Measurements from ENCODE around the gene ARSG. TPM values are rescaled to one million over a fixed set of nuclear protein-coding genes. Genes with fewer than 3 reads are reported as not detected.

ARSG gene
- total and polyA plus RNA-seq, 10 of the 15 experiments (the other 5 are each of a cell fraction or from before 2014, with no cell fraction given) = 2.9 to 13.5 (median 7.6) TPM

- TF ChIP-seq NFIC (IDR thresholded peaks at IDR 0.05; ENCODE audit: low read depth, low read length) (no peak), GABPA (IDR thresholded peaks at IDR 0.05; ENCODE audit: low read depth) (no peak), HDGF (IDR thresholded peaks at IDR 0.05) (no peak), MEF2B (IDR thresholded peaks at IDR 0.05; ENCODE audit: partially characterized antibody, poor library complexity, severe bottlenecking) (no peak), KLF5 (IDR thresholded peaks at IDR 0.05; ENCODE audit: partially characterized antibody) (no peak)
- TF ChIP-seq, protein P1, sequence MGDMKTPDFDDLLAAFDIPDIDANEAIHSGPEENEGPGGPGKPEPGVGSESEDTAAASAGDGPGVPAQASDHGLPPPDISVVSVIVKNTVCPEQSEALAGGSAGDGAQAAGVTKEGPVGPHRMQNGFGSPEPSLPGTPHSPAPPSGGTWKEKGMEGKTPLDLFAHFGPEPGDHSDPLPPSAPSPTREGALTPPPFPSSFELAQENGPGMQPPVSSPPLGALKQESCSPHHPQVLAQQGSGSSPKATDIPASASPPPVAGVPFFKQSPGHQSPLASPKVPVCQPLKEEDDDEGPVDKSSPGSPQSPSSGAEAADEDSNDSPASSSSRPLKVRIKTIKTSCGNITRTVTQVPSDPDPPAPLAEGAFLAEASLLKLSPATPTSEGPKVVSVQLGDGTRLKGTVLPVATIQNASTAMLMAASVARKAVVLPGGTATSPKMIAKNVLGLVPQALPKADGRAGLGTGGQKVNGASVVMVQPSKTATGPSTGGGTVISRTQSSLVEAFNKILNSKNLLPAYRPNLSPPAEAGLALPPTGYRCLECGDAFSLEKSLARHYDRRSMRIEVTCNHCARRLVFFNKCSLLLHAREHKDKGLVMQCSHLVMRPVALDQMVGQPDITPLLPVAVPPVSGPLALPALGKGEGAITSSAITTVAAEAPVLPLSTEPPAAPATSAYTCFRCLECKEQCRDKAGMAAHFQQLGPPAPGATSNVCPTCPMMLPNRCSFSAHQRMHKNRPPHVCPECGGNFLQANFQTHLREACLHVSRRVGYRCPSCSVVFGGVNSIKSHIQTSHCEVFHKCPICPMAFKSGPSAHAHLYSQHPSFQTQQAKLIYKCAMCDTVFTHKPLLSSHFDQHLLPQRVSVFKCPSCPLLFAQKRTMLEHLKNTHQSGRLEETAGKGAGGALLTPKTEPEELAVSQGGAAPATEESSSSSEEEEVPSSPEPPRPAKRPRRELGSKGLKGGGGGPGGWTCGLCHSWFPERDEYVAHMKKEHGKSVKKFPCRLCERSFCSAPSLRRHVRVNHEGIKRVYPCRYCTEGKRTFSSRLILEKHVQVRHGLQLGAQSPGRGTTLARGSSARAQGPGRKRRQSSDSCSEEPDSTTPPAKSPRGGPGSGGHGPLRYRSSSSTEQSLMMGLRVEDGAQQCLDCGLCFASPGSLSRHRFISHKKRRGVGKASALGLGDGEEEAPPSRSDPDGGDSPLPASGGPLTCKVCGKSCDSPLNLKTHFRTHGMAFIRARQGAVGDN (IDR thresholded peaks at IDR 0.05) = no peak
Observed at GRCh38 chr17:68421486-68421885, 130.2 kb downstream of the ARSG start (continued).

GRCh38 chr17:68422821-68423220 is 131.5 kb downstream of the ARSG start:
- DNase-seq (ENCODE audit: low read depth, low spot score) (no peak), ATAC-seq (no peak), FAIRE-seq (no peak)
- ChIA-PET CTCF (interaction anchor here (0.6 kb wide), 1 partner anchor 222 kb away, joined by 3 read pairs; no protein-coding TSS in a partner anchor), POLR2A (no interaction called here), RAD21 (ENCODE audit: unreplicated experiment) (no interaction called here), SMC1A (ENCODE audit: uncharacterized antibody, unreplicated experiment) (no interaction called here)
- Histone ChIP-seq H2AFZ (ENCODE audit: control insufficient read depth, low read depth, low read length) (no peak overlapping the region), H3K4me2 (ENCODE audit: control insufficient read depth, insufficient read depth) (no peak overlapping the region), H3K4me1 (ENCODE audit: control insufficient read depth, insufficient read depth, low read length) (no peaks in the 10 kb centered on the region), H3K4me3 (no peak overlapping the region), H3K36me3 (ENCODE audit: control insufficient read depth in 2 of 2, insufficient read depth in 2 of 2, low read length in 1 of 2) (peaks cover 0 to 3% of the 10 kb centered on the region in 2 experiments; a peak in 2 of 4 replicates), H3K9ac (ENCODE audit: control insufficient read depth, insufficient read depth, low read length) (no peak overlapping the region), H3K27me3 (replicated peaks in 1 of 2; ENCODE audit: control insufficient read depth in 2 of 2, insufficient read depth in 2 of 2, low read length in 1 of 2) (no peaks in the 10 kb centered on the region), H4K20me1 (ENCODE audit: control insufficient read depth, insufficient read depth) (no peaks in the 10 kb centered on the region), H3K9me3 (replicated peaks; ENCODE audit: control insufficient read depth, insufficient read depth, low read length) (no peaks in the 10 kb centered on the region), H3K27ac (ENCODE audit: control insufficient read depth, insufficient read depth) (no peak overlapping the region), H3K79me2 (ENCODE audit: control insufficient read depth, insufficient read depth, low read length) (no peaks in the 10 kb centered on the region)
- 87% methylated on average over 8 of the region's 8 CpGs for WGBS (ENCODE audit: insufficient coverage, insufficient replicate concordance, low lambda C conversion rate, missing lambda C conversion rate)
- in situ Hi-C loops (cut with MboI) (no loop called here), intact Hi-C loops (cut with micrococcal nuclease; ENCODE audit: unreplicated experiment) (no loop called here)
- BruUV-seq (replicated peaks) = no TSS peak
- TF ChIP-seq NBN (IDR thresholded peaks at IDR 0.05) (no peak), TCF12 (IDR thresholded peaks at IDR 0.05; ENCODE audit: low read depth, low read length) (no peak), ZNF24 (IDR thresholded peaks at IDR 0.05) (no peak), MLLT1 (IDR thresholded peaks at IDR 0.05) (no peak), TCF3 (IDR thresholded peaks at IDR 0.05; ENCODE audit: borderline replicate concordance, insufficient read depth, low read depth, low read length) (no peak), PAX5 (IDR thresholded peaks at IDR 0.05; ENCODE audit: borderline replicate concordance, low read depth, low read length) (no peak), TARDBP (IDR thresholded peaks at IDR 0.05; ENCODE audit: borderline replicate concordance) (no peak), TBL1XR1 (IDR thresholded peaks at IDR 0.05; ENCODE audit: low read depth, low read length) (no peak), SMAD1 (IDR thresholded peaks at IDR 0.05; ENCODE audit: low read depth, partially characterized antibody) (no peak), SREBF1 (IDR thresholded peaks at IDR 0.05; ENCODE audit: low read length) (no peak)
- TF ChIP-seq, protein P2, sequence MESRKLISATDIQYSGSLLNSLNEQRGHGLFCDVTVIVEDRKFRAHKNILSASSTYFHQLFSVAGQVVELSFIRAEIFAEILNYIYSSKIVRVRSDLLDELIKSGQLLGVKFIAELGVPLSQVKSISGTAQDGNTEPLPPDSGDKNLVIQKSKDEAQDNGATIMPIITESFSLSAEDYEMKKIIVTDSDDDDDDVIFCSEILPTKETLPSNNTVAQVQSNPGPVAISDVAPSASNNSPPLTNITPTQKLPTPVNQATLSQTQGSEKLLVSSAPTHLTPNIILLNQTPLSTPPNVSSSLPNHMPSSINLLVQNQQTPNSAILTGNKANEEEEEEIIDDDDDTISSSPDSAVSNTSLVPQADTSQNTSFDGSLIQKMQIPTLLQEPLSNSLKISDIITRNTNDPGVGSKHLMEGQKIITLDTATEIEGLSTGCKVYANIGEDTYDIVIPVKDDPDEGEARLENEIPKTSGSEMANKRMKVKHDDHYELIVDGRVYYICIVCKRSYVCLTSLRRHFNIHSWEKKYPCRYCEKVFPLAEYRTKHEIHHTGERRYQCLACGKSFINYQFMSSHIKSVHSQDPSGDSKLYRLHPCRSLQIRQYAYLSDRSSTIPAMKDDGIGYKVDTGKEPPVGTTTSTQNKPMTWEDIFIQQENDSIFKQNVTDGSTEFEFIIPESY (IDR thresholded peaks at IDR 0.05) = no peak
